ENCODE data around the gene FAS.
A peak's percentile ranks its signal among the peaks of the same experiment; 100 is the strongest.

FAS gene

DNA sequence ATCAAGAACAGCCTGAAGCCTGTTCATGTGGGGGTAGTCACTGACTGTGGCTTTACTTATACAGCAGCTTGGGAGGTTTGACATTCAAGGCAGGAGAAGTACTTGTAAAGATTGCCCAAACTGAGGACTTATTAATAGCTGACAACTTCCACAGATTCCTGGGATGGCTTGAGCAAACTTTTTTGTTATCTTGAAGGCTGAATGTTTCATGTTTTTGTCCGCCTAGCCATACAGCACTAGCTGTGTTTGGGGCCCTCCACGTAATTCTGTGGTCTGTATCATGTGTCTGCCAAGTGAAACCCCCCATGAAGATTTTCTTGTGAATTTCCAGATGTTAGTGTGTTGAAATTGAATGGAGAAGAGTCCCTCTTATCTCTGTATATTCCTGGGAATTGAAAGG, 38.6 kb downstream of the FAS start:
- Histone ChIP-seq H3K27me3 (no peaks in the 10 kb centered on the region), H3K9me3 (no peaks in the 10 kb centered on the region; the same call in 1 of the 2 replicates), H3K4me3 (ENCODE audit: low read depth, low read length) (no peak overlapping the region), H3K36me3 (no peaks in the 10 kb centered on the region), H3K4me1 (no peaks in the 10 kb centered on the region; the same call in 1 of the 2 replicates)
- no peak for DNase-seq
- TF ChIP-seq, protein P1, sequence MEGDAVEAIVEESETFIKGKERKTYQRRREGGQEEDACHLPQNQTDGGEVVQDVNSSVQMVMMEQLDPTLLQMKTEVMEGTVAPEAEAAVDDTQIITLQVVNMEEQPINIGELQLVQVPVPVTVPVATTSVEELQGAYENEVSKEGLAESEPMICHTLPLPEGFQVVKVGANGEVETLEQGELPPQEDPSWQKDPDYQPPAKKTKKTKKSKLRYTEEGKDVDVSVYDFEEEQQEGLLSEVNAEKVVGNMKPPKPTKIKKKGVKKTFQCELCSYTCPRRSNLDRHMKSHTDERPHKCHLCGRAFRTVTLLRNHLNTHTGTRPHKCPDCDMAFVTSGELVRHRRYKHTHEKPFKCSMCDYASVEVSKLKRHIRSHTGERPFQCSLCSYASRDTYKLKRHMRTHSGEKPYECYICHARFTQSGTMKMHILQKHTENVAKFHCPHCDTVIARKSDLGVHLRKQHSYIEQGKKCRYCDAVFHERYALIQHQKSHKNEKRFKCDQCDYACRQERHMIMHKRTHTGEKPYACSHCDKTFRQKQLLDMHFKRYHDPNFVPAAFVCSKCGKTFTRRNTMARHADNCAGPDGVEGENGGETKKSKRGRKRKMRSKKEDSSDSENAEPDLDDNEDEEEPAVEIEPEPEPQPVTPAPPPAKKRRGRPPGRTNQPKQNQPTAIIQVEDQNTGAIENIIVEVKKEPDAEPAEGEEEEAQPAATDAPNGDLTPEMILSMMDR (IDR thresholded peaks at IDR 0.05; ENCODE audit: low read depth, low read length), result no peak

DNA sequence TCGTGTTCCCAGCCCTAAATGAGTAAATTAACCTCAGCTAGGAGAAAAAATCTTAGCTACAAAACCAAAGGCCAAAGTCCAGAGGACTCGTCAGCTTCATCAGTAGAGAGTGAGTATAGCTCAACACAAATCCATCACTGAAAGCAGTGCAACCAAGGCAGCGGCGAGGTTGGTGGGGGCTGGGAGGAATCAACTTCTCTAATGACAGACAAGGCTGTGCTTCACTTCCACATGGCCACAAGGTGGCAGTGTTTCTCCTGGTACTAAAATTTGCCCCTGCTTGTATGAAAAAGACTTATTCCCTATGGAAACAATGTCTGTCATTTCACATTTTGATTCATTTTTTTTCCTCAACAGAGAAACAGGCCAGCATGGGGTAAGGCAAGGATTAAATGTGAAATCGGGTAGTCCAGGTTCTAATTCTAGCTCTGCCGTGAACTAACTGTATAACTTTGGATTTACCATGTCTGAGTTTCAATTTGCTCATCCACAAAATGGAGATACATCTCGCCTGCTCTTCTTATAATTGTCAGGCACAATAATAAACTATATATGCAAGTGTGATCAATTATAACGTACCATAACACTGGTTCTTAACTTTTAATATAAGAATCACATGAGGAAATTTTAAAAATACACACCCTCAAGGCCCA, 39.3 kb downstream of the FAS start:
- peak overlapping the region; percentile 38 for H3K4me3 ChIP-seq (ENCODE audit: low read depth, low read length)

DNA sequence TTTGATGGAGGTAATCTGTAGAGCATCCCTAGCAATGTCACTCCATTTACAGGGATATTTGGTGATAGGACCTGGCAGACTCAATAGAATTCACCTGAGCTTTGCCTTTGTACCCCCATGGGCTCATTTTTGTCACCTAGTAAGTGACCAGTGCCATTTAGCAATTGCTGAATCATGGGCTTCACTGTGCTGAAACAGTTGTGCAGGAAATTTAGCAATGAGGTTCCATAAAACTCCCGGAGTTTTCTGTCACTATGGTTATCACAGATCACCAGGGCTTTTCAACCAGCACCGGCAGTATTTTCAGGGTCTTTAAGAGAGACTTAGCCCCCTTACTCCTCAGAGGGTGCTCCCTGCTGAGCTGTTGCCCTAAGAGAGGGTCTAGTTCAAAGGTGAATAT, 40.2 kb downstream of the FAS start:
- no peaks in the 10 kb centered on the region; the same call in 1 of the 2 replicates for H3K4me1 ChIP-seq
- no peaks in the 10 kb centered on the region; the same call in 1 of the 2 replicates for H3K9me3 ChIP-seq
- TF ChIP-seq, protein P1 (IDR thresholded peaks at IDR 0.05; ENCODE audit: low read depth, low read length), result no peak
- no peaks in the 10 kb centered on the region for H3K27me3 ChIP-seq
- no peak for DNase-seq
- H3K4me3 ChIP-seq (ENCODE audit: low read depth, low read length), result no peak overlapping the region
- no peaks in the 10 kb centered on the region for H3K36me3 ChIP-seq

More for the DNA sequence above, 39.3 kb downstream of the FAS start:
- Histone ChIP-seq H3K27me3 (no peaks in the 10 kb centered on the region), H3K36me3 (no peaks in the 10 kb centered on the region), H3K4me1 (no peaks in the 10 kb centered on the region; the same call in 1 of the 2 replicates), H3K9me3 (no peaks in the 10 kb centered on the region; the same call in 1 of the 2 replicates)
- DNase-seq, result peak; percentile 67
- TF ChIP-seq, protein P1 (IDR thresholded peaks at IDR 0.05; ENCODE audit: low read depth, low read length), result peak; percentile 86

DNA sequence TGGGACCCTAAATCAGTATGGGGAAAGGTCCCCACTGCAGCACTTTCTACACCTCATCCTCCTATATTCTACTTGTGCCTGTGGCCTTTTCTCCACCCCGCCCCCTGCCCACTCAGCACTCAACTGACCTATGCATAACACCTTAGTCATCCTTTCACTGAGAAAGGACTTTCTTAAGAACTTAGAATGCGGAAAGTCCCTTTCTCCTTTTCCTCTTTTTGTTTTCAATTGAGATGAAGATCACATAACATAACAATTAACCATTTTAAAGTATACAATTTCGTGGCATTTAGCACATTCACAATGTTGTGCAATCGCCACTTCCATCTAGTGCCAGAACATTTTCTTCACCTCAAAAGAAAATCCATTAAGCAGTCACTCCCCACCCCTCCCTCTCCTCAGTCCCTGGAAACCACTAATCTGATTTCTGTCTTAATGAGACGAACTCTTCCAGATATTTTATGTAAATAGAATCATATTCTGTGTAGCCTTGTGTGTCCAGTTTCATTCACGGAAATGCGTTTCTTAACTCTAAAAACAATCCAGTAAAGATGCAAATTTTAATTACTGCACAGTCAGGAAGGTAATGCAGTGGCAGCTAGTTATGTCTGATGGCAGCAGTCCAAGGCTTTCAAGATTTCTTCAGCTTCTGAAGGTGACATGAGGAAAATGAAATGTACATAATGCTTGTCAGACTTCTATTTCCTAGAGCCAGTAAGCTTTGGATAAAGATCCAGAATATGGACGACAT, 41.7 kb downstream of the FAS start:
- TF ChIP-seq, protein P1 (IDR thresholded peaks at IDR 0.05; ENCODE audit: low read depth, low read length), result no peak
- Histone ChIP-seq H3K4me3 (ENCODE audit: low read depth, low read length) (no peak overlapping the region), H3K9me3 (no peaks in the 10 kb centered on the region; the same call in 1 of the 2 replicates), H3K4me1 (no peaks in the 10 kb centered on the region; the same call in 1 of the 2 replicates), H3K27me3 (no peaks in the 10 kb centered on the region), H3K36me3 (no peaks in the 10 kb centered on the region)
- DNase-seq, result no peak

DNA sequence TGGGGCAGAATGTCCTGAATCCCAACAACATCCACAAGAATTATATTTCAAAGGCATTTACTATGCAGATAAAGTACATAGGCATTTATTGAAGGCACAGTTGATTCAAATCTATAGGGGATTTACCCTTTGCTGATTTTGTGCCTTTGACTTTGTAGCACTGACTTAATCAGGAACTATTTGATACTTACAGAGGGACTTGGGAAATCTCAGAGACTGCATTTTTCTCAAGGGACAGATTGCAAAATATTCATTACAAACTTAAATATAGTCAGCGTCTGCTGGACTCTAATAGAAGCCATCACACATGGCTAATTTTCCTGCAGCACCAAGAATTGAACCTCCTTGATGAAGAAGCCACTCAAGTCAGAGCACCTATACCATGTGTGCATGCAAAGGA, 44.9 kb downstream of the FAS start:
- Histone ChIP-seq H3K4me3 (ENCODE audit: low read depth, low read length) (no peak overlapping the region), H3K27me3 (peaks cover 6% of the 10 kb centered on the region), H3K9me3 (no peaks in the 10 kb centered on the region; the same call in 1 of the 2 replicates), H3K4me1 (no peaks in the 10 kb centered on the region; the same call in 1 of the 2 replicates), H3K36me3 (no peaks in the 10 kb centered on the region)
- no peak for DNase-seq
- TF ChIP-seq, protein P1 (IDR thresholded peaks at IDR 0.05; ENCODE audit: low read depth, low read length), result no peak

DNA sequence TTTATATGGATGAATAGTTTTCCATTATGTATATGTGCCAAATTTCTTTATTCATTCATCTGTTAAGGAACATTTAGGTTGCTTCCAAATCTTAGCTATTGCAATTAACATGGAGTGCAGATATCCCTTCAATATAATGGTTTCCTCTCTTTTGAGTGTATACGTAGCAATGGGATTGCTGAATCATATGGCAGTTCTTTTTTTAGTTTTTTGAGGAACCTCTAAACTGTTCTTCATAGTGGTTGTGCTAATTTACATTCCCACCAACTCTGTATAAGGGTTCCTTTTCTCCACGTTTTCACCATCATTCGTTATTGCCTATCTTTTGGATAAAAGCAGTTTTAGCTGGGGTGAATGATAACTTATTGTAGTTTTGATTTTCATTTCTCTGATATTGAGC, 46.5 kb downstream of the FAS start:
- no peak for DNase-seq
- peaks cover 6% of the 10 kb centered on the region for H3K27me3 ChIP-seq
- H3K9me3 ChIP-seq, result no peaks in the 10 kb centered on the region; the same call in 1 of the 2 replicates
- no peaks in the 10 kb centered on the region for H3K36me3 ChIP-seq
- no peaks in the 10 kb centered on the region; the same call in 1 of the 2 replicates for H3K4me1 ChIP-seq
- TF ChIP-seq, protein P1 (IDR thresholded peaks at IDR 0.05; ENCODE audit: low read depth, low read length), result no peak
- no peak overlapping the region for H3K4me3 ChIP-seq (ENCODE audit: low read depth, low read length)
